Pons (tissue), 1 donor: Measurements from ENCODE around the gene NPAS3.

ENCODE experiments used
- DNase-seq: peaks from one replicate; pipeline ENCODE4 v3.0.0-alpha.2; 2016; ENCODE audit warnings: low spot score

Gene NPAS3

GRCh38 chr14:33556382-33557121 is 617.9 kb downstream of the NPAS3 start:
- no peak for DNase-seq

DNA sequence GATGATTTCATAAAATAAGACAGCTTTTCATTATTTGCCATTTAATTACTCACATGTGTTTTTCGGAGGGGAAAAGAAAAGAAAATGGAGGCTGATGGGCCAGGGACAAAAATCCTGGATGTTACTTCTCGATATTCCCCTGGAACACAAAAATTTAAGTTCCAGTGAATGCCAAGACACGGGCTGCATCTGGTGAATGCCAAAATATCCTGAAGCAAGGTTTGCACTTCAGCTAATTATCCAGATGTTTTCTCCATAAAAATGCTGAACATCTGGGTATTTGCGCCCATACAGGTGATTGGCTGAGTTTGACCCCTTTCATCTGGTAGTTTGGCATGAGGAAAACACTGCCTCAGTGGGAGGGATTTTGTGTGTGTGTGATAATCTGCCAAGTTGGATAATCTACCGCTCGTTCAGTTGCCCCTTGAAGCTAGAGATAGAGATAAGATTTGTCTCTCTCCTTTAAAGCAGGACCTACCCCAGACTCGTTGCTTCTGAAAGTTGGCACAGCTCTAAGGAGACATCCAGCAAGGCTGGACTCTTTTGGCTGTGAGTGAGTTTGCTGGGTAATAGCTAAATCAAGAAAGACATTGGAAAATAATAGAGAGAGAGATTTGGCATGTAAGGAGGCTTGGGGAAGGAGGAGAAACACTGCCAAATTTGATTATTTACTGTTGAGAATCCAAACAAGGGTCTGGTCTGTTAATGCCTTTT is 622.2 kb downstream of the NPAS3 start:
- DNase-seq, result no peak

DNA sequence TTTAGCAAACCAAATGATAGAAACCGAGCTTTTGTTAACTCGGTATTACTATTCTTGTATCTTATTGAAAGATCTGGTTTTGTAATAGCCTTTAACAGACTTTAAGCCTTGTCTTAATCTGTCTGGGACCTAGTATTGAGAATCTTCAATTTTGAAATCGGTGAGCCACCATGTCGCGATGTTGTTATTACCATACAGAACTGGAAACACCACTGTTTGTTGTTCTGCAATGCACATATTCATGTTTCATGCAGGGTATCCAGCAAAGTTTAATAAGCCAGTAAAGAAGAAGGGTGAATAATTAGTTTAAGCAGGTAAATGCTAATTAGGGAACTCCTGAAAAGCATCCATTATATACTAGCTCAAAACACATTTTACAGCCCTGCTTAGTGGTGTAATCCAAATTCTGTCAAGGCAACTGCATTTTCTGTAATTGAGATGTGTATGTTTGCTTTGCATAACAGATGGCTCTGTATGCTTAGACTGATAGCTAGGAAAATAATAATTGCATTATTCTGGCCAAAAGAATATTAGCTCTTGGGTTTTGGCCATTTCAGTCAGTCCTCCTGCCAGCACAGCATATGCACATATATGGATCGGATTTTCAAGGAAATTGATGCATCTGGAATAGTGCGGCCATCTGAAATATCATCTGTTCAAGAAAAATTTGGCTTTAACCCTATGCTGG is 623.0 kb downstream of the NPAS3 start:
- no peak for DNase-seq

DNA sequence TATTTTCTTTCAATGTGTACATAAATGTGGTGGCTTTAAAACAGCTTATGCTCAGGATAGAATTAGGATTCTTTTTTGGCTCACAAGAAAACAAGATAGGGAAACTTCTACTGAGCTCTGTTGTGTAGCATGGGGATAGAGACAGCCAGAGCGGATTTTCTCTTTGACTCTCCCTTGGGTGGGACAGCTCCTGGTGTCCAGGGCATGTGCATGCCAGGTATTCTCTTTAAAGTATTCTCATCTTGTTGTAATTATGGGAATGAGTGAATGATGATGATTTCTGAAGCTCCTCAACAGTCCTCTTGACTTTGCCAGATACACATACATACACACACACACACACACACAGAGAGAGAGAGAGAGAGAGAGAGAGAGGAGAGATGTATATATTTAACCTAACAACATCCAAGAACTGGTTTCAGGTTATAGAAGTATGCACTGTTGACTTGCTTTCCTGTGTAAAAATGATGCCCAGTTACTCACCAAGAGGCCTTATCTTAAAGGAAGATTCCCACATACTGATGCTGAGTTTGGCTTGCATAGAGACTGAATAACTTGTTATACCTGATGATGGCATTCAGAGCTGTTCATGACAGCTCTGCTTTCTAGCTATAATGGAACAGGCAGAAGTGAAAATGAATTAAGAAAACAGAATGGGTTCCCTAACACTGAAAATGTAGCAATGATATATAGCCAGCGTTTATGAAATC is 624.7 kb downstream of the NPAS3 start:
- DNase-seq, result no peak

DNA sequence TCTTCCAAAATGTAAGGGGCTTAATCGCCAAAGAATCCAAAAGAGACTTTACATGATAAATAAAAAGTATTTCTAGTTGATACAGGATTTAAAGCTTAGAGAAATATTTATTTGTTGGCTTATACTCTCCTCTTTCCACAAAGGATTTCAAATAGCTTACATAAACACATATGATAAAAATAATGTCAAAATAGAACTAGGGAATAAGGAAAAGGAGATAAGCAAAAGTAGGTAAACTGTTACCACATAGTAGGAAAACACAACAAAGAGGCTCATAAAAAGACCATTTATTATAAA is 625.2 kb downstream of the NPAS3 start:
- DNase-seq, result no peak

DNA sequence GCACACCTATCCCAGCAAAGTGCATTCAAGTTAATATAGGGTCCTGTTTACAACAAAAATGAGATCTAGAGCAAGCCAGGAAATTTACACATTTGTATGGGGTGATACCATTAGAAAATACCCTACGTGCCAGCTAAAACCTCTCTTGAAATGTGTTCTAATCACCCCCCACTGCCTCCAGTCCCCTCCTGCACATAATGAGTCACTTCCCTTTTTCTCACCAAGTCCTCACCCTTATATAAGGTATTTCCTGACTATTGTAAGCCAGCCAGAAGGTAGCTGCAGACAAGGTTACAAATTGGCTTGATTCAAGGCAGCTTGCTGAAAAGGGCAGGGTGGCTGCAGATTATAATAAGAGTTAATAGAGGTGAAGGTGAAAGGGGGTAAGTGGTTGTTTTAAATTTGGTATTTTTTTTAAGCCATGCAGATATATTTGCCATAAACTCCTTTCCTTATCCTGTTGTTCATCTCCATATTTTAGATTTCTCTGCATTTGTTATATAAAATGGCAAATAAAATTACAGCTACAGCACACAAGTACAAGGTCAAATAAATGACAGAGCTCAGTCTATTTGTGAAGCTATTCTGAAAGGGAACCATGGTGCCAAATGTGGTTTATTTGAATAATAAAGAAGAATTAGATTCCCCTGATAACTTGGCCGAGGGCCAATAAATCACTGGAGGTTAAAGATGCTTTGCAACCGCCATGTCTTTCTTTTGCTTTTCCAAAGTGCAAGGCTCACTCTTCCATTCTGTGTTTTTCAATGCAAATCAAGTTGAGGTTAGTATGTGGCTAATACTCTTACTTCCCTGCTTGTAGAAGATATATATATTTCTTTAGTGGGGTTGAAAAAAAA is 626.3 kb downstream of the NPAS3 start:
- DNase-seq, result no peak

DNA sequence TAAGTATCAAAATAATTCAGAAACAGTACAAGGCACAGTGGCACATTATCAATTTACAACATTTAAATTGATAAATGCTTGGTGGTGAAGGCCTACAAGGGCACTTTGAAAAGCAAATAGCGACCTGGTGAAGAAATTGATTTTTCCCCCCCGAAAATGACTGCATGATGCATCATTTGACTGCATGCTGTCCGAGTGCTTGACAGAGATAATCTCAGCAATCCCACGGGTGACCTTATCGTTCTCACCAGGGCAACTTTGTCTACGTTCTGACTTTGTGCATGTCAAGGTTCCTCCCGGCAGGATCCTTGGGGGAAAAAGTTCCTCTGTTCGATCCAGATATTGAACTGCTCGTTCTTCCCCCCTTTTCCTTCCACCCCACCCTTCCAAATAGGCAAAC is 627.4 kb downstream of the NPAS3 start:
- DNase-seq, result no peak

- no peak for DNase-seq
Measured at GRCh38 chr14:33567023-33567728, 628.5 kb downstream of the NPAS3 start.

- no peak for DNase-seq
Measured at GRCh38 chr14:33567731-33568130, 629.1 kb downstream of the NPAS3 start.

DNA sequence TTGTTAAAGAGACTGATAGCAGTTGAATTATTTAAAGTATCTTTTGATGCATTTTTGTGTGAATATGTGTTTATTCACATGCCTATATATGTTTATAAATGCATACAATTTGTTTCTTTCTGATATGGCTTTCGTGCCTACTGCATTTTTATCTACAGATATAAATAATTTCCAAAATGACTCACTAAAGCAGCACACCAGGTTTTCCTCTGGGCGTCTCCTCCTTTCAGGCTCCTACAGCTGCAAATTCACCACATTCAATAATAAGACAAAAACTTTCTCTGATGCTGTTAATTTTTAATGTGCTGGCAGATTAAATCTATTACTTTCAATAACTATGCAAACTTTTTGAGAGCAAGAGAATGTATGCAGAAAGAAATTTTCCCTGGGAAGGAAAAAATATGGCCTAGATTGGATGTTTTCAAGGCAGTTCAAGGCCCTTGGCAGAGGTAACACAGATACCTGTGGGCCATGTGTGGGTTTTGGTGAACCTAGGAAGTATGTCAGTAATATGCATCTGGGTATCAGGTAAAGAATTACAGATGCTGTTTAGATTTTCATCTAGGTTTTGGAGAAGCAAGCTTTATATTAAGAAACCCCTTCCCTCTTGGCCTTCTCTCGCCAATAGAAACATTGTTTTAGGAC is 630.4 kb downstream of the NPAS3 start:
- DNase-seq, result no peak

DNA sequence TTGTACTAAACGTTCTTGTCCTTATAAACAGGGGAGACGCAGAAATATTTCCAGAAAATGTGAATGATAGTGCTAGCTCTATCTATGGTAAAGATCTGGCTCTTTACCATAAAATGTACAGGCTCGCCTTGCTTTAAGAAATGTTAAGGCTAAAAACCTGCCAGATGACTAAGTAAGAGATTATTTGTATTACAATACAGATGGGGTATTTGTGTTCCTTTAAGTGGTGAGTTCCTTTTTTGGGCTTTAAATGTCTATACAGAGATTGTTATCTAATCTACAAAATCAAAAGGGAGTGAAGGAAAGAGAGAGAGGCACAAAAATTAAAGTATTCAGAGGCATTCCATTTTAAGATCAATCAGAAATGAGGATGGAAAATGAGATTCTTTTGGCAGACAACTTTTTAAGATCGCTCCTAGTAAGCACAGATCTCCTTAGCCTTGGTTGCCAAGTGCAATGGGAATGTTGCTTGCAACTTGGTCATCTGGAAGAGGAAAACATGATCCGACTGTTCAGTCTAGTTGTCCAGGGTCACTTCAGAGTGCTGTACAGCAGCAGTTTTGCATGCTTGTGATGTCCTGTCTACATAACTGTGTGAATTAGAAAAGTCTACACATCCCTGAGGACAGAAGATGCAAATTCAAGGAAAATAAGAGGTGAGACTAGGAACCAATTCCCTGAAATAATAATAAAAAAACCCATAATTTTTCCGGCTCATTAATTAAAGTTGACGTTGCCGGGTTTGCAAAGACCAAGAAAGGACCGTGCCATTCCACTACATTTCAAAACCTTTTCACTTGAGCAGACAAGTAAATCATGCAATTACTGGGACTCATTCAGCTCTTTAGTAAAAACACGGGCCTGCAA is 631.4 kb downstream of the NPAS3 start:
- no peak for DNase-seq

GRCh38 chr14:33570694-33571310 is 632.1 kb downstream of the NPAS3 start:
- DNase-seq, result no peak

- DNase-seq, result no peak
Measured at GRCh38 chr14:33573301-33573880, 634.7 kb downstream of the NPAS3 start.

DNA sequence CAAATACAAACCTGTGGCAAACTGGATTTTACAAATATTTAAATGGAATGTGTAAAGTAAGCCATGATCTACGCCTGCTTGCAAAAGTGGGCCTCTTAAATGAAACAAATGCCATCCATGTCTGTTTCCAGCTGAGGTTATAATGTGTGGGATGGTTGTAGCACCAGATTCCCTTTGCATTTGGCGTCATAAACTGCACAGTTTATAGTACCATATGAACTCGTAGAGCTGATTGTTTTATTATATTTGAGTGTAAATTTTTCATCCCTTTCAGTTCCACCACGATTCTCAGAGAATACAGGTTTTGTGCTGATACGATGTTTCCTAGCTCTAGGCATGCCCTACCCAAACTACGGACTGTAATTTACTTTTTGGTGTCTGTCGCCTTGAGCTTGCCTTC is 637.3 kb downstream of the NPAS3 start:
- no peak for DNase-seq

- DNase-seq, result no peak
Measured at GRCh38 chr14:33578461-33579216, 640.0 kb downstream of the NPAS3 start.

DNA sequence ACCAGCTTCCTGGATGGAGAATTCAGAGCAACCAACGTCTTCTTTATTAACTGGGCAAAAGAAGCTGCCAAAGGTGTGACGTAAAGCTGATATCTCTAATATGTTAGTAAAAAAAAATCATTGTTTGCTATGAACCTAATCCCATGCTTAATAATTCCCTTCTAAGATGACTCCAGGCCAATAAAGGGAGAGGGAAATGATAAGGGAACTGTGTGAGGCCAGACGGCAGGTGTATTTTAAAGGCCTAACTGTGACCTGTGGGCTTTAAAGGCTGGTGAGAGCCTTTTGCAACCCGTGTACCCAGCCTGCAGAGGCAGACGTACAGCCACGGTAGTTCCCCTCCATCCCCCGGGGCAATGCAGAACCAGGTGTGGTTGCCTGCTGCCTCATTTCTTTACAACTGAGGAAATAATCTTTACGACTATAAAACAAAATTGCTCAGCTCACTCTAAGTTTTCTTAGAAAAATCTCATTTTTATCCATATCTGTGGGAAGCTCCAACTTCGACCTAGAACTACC is 641.6 kb downstream of the NPAS3 start:
- no peak for DNase-seq

DNA sequence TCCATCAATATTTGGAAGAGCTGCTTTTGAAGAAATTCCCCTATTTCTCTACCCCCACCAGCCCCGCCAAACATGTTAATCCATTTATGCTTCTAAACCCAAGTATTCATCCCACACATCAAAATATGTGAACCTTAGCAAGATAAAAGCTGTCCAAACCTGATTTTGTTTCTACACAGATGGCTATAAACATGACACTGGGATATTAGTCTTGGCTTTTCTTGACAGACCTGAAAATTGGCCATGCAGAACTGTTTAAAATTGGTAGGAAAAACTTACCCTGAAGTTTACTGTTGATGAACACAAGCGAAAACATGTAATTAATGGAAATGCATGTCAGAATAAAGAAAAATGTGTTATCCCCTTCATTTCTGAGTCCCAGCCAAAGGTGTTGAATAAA is 642.2 kb downstream of the NPAS3 start:
- no peak for DNase-seq

DNA sequence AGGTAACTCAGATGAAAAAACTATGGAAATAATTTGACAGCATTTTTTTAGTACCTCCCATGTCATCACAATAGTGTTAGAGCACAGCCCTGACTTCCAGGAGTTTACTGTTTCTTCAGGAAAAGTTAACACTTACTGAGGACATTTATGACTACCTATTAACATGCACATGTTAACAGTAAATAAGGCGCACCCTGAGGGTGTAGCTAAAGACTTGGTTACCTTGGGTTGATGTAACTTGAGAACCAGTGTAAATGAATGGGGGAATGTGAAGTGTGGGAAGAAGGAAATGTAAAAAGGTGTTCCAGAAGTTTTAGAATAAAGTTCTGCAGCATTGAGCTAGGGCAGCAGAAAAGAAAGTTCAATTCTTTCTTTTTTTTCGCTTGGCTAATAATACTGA is 646.0 kb downstream of the NPAS3 start:
- no peak for DNase-seq
